PC-3 (cell line): ENCODE measurements around the gene CEBPB. TPM values are rescaled to one million over a fixed set of nuclear protein-coding genes. Genes with fewer than 3 reads are reported as not detected.

Experiments used
- ATAC-seq: fragments of 200-7000 bp; cut with Tn5 transposase; 2 replicates; pipeline ENCODE4 v1.9.1; 2020; ENCODE audit warnings: mild to moderate bottlenecking, moderate library complexity
- BruUV-seq: library from RNA; stranded (reverse); fragments of 400-500 nt; replicated peaks from 2 replicates; lab custom pipeline; 2021; lab: Mats Ljungman, UMichigan
- CTCF ChIA-PET: fragments of 300-600 bp; sonication (Branson Sonifier 250); formaldehyde crosslinking; loops from one replicate; lab custom pipeline; 2022; ENCODE audit warnings: antibody characterized with exemption; lab: Charles Lee
- POLR2A ChIA-PET: fragments of 300-600 bp; sonication (Branson Sonifier 250); formaldehyde crosslinking; loops from one replicate; lab custom pipeline; 2022; ENCODE audit warnings: antibody characterized with exemption; ENCODE audit not compliant: unreplicated experiment; lab: Charles Lee
- DNase-seq: peaks from one replicate; pipeline ENCODE4 v3.0.0-alpha.2; 2015
- H2AFZ ChIP-seq: fragments of 300-600 bp; sonication (generic); 2 replicates; pipeline ENCODE4 v1.6.0; 2016; ENCODE audit warnings: antibody characterized with exemption, low read length
- H3F3A ChIP-seq: fragments of 300-600 bp; sonication (generic); one replicate; pipeline ENCODE4 v1.6.0; 2017; ENCODE audit warnings: antibody characterized with exemption, low read length, control low read depth, mild to moderate bottlenecking; ENCODE audit not compliant: unreplicated experiment
- H3K27ac ChIP-seq: fragments of 300-600 bp; sonication (generic); 2 replicates; pipeline ENCODE4 v1.5.1; 2016; ENCODE audit warnings: mild to moderate bottlenecking, low read length
- H3K27me3 ChIP-seq: fragments of 300-600 bp; sonication (generic); 2 replicates; pipeline ENCODE4 v1.6.1; 2016; ENCODE audit warnings: low read length, mixed read lengths
- H3K36me3 ChIP-seq: fragments of 300-600 bp; sonication (generic); 2 replicates; pipeline ENCODE4 v1.6.1; 2016; ENCODE audit warnings: low read depth, mixed run types, low read length, mixed read lengths
- H3K4me1 ChIP-seq: fragments of 300-600 bp; sonication (generic); 2 replicates; pipeline ENCODE4 v1.5.1; 2016; ENCODE audit warnings: low read length; ENCODE audit not compliant: insufficient read depth
- H3K4me2 ChIP-seq: fragments of 300-600 bp; sonication (generic); 2 replicates; pipeline ENCODE4 v1.6.0; 2016; ENCODE audit warnings: low read length
- H3K4me3 ChIP-seq: fragments of 300-600 bp; sonication (generic); 2 replicates; pipeline ENCODE4 v1.5.1; 2016; ENCODE audit warnings: mild to moderate bottlenecking, low read length, mixed read lengths
- H3K79me2 ChIP-seq: fragments of 300-600 bp; sonication (generic); 2 replicates; pipeline ENCODE4 v1.6.1; 2017; ENCODE audit warnings: low read length, mixed read lengths
- H3K9ac ChIP-seq: fragments of 300-600 bp; sonication (generic); 2 replicates; pipeline ENCODE4 v1.6.0; 2016; ENCODE audit warnings: mild to moderate bottlenecking, low read length
- H3K9me2 ChIP-seq: fragments of 300-600 bp; sonication (generic); replicated peaks from 2 replicates; pipeline ENCODE4 v1.6.1; 2016; ENCODE audit warnings: mixed run types, low read length, mixed read lengths
- H3K9me3 ChIP-seq: fragments of 300-600 bp; sonication (generic); 2 replicates; pipeline ENCODE4 v1.6.1; 2016; ENCODE audit warnings: low read length, mixed read lengths
- H4K20me1 ChIP-seq: fragments of 300-600 bp; sonication (generic); 2 replicates; pipeline ENCODE4 v1.6.1; 2016; ENCODE audit warnings: low read length, mixed read lengths
- EZH2 ChIP-seq: fragments of 300-600 bp; sonication (generic); IDR thresholded peaks from one replicate; pipeline ENCODE4 v1.6.1; 2017; ENCODE audit warnings: antibody characterized with exemption, mild to moderate bottlenecking, low read length; ENCODE audit not compliant: unreplicated experiment
- EZH2phosphoT487 ChIP-seq: fragments of 300-600 bp; sonication (generic); IDR thresholded peaks from 2 replicates; pipeline ENCODE4 v1.6.1; 2018; ENCODE audit warnings: mild to moderate bottlenecking, antibody characterized with exemption, low read length, borderline replicate concordance
- intact Hi-C: fragments of 100-400 bp; cut with micrococcal nuclease; formaldehyde crosslinking; loops from 2 replicates; pipeline ENCODE4 v1.9.0; 2023
- total RNA-seq: library from RNA; depleted of rRNA; stranded (reverse); fragments of >200 nt; gene quantifications from 2 replicates; pipeline ENCODE4 v1.2.3, GENCODE V29; 2014
- TF ChIP-seq, protein P1 (sequence below): fragments of 300-600 bp; sonication (generic); conservative IDR thresholded peaks from 2 replicates; pipeline ENCODE4 v1.5.1; 2017; ENCODE audit warnings: antibody characterized with exemption, low read depth, mild to moderate bottlenecking, low read length

The CEBPB gene
- total RNA-seq, 1 experiment from 2014 or later = 103 TPM

DNA sequence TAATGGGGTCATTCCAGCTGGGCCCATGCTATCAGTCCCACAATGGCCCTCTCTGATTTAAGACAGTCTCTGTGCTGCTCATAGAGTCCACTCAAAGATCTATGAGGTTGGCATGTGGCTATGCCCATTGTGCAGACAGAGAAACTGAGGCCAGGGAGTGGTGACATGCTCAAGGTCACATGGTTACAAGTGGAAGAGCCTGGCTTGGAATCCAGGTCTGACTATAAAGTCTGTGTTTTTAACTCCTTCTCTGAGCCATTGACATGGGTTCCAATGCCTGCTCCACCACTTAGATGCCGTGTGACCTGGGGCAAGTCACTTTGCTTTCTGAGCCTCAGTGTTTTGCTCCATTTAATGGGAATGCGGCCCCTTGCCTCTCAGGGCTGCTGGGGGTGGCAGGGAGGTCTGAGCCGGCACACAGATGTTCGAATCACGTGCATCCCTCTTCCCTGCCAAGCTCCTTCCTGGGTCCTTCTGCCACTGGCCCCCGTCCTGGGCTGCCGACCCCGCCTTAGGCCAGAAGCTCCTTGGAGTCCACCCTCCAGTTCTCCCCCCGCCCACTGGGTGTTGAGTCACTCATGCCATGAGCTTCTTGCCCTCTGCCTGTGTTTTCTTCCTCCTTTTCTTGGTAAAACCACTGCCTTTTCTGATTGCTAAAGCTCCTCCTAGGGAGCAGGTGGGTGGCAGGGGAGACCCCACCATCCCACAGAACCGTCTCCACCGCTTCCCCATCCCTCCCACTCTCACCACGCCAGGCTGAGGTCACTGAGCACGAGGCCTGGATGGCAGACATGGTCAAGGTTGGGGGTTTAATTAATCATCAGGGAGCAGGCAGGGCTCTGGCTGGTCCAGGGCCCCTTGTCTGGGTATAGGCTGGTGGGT is 35.7 kb downstream of the CEBPB start:
- Histone ChIP-seq H3K27me3 (no peaks in the 10 kb centered on the region), H4K20me1 (no peaks in the 10 kb centered on the region), H3K27ac (no peak overlapping the region), H3K36me3 (no peaks in the 10 kb centered on the region), H3K4me1 (peaks cover 24% of the 10 kb centered on the region), H3F3A (no peaks in the 10 kb centered on the region), H3K9me2 (no peaks in the 10 kb centered on the region), H3K79me2 (no peaks in the 10 kb centered on the region), H3K9me3 (no peaks in the 10 kb centered on the region), H3K4me2 (no peak overlapping the region), H3K9ac (no peak overlapping the region), H2AFZ (no peak overlapping the region; the same call in 1 of the 2 replicates), H3K4me3 (no peak overlapping the region)
- BruUV-seq = no TSS peak
- CTCF ChIA-PET = no interaction called here
- POLR2A ChIA-PET = no interaction called here
- TF ChIP-seq EZH2 (no peak), EZH2phosphoT487 (no peak)
- TF ChIP-seq, protein P1, sequence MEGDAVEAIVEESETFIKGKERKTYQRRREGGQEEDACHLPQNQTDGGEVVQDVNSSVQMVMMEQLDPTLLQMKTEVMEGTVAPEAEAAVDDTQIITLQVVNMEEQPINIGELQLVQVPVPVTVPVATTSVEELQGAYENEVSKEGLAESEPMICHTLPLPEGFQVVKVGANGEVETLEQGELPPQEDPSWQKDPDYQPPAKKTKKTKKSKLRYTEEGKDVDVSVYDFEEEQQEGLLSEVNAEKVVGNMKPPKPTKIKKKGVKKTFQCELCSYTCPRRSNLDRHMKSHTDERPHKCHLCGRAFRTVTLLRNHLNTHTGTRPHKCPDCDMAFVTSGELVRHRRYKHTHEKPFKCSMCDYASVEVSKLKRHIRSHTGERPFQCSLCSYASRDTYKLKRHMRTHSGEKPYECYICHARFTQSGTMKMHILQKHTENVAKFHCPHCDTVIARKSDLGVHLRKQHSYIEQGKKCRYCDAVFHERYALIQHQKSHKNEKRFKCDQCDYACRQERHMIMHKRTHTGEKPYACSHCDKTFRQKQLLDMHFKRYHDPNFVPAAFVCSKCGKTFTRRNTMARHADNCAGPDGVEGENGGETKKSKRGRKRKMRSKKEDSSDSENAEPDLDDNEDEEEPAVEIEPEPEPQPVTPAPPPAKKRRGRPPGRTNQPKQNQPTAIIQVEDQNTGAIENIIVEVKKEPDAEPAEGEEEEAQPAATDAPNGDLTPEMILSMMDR = no peak
- DNase-seq (no peak), ATAC-seq (no peak)
- intact Hi-C loops = no loop called here

DNA sequence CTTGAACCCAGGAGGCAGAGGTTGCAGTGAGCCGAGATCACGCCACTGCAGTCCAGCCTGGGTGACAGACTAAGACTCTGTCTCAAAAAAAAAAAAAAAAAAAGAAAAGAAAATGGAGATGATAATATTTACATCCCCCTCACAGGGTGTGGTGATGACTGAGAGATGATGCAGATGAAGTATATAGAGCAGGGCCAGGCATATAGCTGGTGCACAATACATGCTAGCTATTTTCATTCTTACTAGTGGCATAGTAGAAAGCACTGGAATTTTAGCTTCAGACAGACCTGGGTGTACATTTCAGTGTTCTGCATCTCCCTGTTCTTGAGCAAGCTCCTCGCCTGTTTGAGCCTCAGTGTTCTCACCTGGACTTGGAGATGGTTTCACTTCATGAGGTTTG is 36.9 kb downstream of the CEBPB start:
- TF ChIP-seq EZH2 = no peak
- TF ChIP-seq, protein P1 = no peak
- TF ChIP-seq EZH2phosphoT487 = no peak
- Histone ChIP-seq H3F3A (no peaks in the 10 kb centered on the region), H3K79me2 (no peaks in the 10 kb centered on the region), H3K4me1 (peaks cover 17% of the 10 kb centered on the region), H2AFZ (no peak overlapping the region), H3K9ac (no peak overlapping the region), H3K4me2 (peak overlapping the region; percentile 20; the same call in 1 of the 2 replicates), H3K9me2 (no peaks in the 10 kb centered on the region), H3K4me3 (no peak overlapping the region), H4K20me1 (no peaks in the 10 kb centered on the region), H3K36me3 (no peaks in the 10 kb centered on the region), H3K9me3 (no peaks in the 10 kb centered on the region), H3K27ac (peak overlapping the region; percentile 17), H3K27me3 (no peaks in the 10 kb centered on the region)
- ChIA-PET CTCF (no interaction called here), POLR2A (interaction anchor here (0.6 to 0.7 kb wide), 2 partner anchors 248 to 1589 kb away, joined by 4 read pairs; no protein-coding TSS in a partner anchor)
- DNase-seq (peak; percentile 75), ATAC-seq (peak; percentile 83)
- no TSS peak for BruUV-seq
- intact Hi-C loops = no loop called here

DNA sequence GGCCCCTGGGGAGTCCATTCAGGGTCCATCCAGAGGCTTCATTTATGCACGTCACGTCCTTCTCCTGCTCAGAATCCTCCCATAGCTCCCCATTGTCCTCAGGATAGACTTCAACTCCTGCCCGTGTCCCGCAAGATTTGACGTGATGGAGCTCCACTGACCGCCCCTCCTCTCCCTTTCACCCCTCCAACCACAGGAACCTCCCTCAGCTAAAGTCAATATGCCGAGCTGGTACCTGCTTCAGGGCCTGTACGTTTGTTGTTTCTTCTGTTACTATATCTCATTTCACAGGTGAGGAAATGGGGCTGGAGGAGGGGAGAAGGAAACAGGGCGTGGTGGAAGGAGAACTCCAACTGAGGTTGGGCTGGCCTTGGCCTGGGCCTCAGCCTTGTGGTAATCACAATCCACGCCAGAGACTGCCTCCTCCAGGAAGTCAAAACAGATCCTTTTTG is 38.6 kb downstream of the CEBPB start:
- intact Hi-C loops = no loop called here
- no peak overlapping the region for H3K27ac ChIP-seq
- H3K9me3 ChIP-seq = no peaks in the 10 kb centered on the region
- no peak overlapping the region for H3K4me2 ChIP-seq
- ATAC-seq (no peak), DNase-seq (peak; percentile 36)
- no peak overlapping the region for H3K9ac ChIP-seq
- no peak overlapping the region for H3K4me3 ChIP-seq
- no peaks in the 10 kb centered on the region for H3K27me3 ChIP-seq
- BruUV-seq = no TSS peak
- TF ChIP-seq, protein P1 = no peak
- TF ChIP-seq EZH2phosphoT487 (no peak), EZH2 (no peak)
- POLR2A ChIA-PET = no interaction called here
- H3K9me2 ChIP-seq = no peaks in the 10 kb centered on the region
- peaks cover 17% of the 10 kb centered on the region for H3K4me1 ChIP-seq
- CTCF ChIA-PET = no interaction called here
- no peak overlapping the region for H2AFZ ChIP-seq
- no peaks in the 10 kb centered on the region for H4K20me1 ChIP-seq
- H3K36me3 ChIP-seq = no peaks in the 10 kb centered on the region
- no peaks in the 10 kb centered on the region for H3F3A ChIP-seq
- no peaks in the 10 kb centered on the region for H3K79me2 ChIP-seq
